NCI-H187 treated with DMSO at 0.1 percent for 48 hours (cell line): ENCODE data around the gene HSFX4.
"Not testable (repeated sequence)": the region's sequence is repeated elsewhere in the genome, so short reads cannot be mapped to it uniquely, and the experiment has no call there.

Source experiments
- DNase-seq: peaks from one replicate; lab custom pipeline; 2025; lab: John Stamatoyannopoulos, UW

The HSFX4 gene, protein sequence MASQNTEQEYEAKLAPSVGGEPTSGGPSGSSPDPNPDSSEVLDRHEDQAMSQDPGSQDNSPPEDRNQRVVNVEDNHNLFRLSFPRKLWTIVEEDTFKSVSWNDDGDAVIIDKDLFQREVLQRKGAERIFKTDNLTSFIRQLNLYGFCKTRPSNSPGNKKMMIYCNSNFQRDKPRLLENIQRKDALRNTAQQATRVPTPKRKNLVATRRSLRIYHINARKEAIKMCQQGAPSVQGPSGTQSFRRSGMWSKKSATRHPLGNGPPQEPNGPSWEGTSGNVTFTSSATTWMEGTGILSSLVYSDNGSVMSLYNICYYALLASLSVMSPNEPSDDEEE

GRCh38 chrX:149929400-149929799 lies at the start of gene HSFX4:
Gene HSFX4 (plus strand): TSS chrX:149929573. CDS start chrX:149929645, 72 bp downstream.
- DNase-seq = not testable (repeated sequence)

DNA sequence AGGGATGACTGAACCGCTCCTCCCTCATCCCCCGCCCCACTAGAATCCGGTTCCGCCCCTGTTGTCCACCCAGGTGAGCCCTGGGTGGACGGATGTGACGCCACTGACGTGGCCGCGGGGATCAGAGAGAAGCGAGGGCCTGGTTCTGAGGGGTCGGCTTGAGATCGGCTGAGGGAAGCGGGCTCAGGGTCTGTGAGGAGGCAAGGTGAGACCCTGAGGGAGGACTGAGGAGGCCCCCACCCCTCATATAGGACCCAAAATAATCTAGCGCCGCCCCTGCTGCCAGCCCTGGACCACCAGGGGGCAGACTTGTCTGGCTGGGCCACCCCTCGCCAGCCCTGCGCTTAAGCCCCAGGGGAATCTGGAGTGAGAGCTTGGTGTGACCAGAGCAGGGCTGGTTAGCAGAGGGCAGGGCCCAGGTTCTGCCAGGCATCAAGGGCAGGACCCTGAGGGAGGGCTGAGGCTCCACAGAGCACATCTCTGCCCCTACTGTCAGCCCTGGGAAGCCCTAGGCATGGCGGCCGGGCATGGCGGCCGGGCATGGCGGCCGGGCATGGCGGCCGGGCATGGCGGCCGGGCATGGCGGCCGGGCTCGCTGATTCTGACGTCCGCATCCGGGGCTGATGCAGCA lies 48.2 kb upstream of the HSFX4 start, which contains the start of gene MAGEA8:
MAGEA8 (plus strand) TSS at position 103 of the 631 bp plus-strand sequence. CDS start 3,090 bp downstream, outside the sequence.
- no peak for DNase-seq

GRCh38 chrX:149890828-149891227 lies 38.5 kb upstream of the HSFX4 start:
- not testable (repeated sequence) for DNase-seq

DNA sequence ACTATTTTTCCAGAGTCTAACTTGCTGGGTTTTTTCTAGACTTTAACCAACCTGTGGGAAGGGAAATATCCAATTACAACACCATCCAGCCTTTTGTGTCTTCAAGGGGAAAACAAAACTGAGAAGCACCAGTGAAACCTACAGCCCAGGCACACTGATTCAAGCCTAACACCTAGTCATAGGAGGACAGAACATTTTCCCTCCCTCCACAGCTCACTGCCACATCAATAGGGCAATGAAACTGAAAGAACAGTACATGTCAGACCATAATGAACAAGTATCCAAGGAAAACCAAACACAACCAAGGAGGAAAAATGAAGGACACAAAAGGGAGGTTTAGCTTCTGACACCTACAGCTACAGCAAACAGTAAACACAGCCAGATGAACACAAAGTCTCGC lies 30.8 kb upstream of the HSFX4 start:
- DNase-seq = no peak

DNA sequence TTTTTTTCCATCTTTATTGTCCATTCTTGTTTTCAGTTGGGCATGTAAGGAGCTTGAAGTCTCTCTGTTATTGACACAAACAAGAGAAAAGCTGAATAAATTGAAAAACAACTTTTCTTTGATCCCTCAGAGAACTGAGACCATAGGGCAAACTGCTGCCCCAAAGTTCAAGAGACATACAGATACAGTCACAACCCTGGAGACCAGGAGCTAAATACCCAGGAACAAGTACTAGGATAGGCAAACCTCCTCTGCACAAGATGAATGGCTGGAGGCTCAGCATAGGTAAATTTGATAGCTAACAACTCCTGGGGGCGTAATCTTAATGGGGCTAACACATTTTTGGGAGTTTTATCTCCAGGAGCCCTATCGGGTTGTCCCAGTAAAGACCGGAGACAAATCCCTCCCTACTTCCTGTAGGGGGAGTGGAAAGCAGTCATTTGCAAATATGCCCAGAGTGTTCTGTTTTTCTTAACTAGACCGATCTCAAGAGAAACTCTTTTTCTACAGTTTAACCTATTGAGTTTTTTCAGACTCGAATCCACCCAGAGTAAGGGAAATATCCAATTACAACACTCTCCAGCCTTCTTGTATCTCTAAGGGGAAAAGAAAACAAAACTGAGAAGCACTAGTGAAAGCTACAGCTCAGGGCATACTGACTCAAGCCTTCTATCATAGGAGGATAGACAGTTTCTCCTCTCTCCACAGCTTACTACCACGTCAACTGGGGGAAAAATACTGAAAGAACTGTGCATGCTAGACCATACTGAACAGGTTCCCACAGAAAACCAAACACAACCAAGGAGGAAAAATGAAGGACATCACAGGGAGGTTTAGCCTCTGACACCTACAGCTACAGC lies 25.3 kb upstream of the HSFX4 start:
- no peak for DNase-seq

DNA sequence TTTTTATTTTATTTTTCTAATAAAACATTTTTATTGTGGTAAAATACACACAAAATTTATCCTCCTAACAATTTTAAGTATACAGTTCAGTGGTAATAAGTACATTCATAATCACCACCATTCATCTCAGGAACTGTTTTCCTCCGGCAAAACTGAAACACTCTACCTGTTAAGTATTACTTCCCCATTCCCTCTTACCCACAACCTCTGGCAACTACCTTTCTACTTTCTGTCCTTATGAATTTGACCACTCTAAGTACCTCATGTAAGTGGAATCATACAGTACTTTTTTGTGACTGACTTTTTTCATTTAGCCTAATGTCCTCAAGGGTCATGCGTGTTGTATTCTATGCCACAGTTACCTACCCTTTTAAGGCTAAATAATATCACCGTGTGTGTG lies 21.1 kb upstream of the HSFX4 start:
- DNase-seq = no peak

DNA sequence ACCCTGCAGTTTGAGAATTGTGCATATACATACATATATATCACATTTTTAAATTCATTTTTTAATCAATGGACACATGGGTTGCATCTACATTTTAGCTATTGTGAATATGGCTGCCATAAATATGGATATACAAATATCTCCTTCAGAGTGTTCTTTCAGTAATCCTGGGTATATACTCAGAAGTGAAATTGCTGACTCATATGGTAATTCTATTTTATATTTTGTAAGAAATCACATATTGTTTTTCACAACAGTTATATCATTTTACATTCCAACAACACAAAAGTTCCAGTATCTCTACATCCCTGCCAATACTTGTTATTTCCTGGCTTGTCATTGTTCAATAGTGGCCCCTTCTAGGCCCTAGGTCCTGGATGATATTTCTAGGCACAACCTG lies 20.6 kb upstream of the HSFX4 start:
- no peak for DNase-seq

DNA sequence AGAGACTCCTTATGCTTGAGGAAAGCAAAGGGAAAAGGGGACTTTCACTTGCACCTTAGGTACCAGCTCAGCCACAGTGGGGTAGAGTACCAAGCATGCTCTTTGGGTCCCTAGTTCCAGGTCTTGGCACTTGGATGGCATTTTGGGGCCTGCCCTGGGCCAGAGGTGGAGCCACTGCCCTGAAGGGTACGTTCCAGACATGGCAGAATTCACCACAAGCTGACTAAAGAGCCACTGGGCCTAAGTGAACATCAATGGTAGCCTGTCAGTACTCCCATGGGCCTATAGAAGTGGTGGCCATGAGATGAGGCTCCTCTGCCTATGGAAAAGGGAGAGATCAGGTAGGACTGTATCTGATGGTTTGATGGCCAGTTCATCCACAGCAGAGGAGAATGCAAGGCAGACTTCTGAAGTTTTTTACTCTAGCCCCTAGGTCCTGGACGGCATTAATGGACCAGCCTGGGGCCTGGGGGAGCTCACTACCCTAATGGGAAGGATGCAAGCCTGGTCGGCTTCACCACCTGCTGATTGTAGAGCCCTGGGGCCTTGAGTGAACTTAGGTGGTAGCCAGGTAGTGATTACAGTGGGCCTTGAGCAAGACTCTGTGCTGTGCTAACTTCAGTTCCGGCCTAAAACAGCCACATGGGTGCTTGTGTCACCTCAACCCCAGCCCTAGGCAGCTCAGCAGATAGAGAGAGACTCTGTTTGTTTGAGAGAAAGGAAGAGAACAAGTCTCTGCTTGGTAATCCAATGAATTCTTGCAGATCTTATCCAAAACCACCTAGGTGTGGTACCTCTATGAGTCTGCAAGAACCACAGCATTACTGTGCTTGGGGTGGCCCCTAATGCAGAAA lies 19.8 kb upstream of the HSFX4 start:
- no peak for DNase-seq

DNA sequence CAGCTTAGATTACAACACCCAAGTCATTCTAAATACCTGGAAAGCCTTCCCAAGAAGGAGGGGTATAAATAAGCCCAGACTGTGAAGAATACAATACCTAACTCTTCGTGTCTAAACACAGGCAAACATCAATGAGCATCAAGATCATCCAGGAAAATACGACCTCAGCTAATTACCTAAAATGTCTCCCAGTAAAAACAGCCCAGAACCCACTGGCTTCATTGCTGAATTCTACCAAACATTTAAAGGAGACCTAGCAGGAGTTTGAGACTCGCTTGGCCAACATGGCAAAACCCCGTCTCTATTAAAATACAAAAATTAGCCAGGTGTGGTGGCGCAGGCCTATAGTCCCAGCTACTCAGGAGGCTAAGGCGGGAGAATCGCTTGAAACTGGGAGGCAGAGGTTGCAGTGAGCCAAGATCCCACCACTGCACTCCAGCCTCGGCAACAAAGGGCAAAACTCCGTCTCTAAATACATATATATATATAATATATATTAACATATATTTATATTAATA lies 19.1 kb upstream of the HSFX4 start:
- DNase-seq = no peak

GRCh38 chrX:149916745-149917392 lies 12.5 kb upstream of the HSFX4 start:
- no peak for DNase-seq

DNA sequence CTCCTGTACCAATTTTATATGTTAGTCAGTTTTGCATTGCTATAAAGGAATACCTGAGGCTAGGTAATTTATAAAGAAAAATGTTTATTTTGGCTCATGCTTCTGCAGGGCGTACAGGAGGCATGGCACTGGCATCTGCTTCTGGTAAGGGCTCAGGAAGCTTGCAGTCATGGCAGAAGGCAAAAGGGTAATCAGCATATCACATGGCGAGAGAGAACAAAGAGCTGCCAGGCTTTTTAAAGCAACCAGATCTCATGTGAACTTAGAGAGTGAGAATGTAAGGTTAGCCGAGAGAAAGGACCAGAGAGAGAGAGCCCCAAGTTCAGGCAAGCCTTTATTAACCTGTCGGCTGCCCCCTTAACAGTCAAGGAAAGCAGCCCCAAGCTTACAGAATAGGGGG lies 5.5 kb upstream of the HSFX4 start:
- DNase-seq = not testable (repeated sequence)

- DNase-seq = not testable (repeated sequence)
These were observed 4.9 kb upstream of the HSFX4 start for GRCh38 chrX:149924434-149924833.

DNA sequence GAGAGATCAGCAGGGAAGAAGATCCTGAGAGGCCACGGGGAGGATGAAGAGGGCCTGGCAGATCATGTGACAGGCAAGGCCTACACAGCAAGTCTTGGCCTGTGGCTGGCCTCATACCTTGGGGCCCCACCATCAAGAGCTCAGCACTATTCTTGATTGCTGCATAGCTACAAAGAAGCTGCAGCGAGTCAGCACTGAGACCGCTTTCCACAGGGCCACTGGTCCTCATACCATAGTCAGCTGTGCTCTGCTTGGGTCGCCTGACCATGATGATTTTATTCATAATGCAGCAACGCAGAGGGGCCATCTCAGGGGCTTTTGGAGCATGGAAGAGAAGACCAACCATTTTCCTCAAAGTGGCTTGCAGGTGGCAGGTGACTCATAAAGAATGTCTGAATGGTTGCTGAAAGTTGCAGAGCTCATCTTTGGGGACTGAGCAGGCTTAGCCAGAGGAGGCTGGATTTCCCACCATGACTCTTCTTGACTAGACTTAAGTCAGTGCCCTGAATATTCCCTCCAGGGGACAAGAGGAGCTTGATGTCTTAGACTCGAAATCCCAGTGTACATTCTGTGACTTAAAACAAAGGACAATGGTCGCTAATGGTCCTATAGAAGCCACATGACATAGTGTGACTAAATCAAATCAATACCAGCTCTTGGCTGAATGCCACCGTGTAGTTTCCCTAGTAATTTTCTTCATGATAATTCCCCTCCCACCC lies 2.0 kb upstream of the HSFX4 start:
- DNase-seq = not testable (repeated sequence)

DNA sequence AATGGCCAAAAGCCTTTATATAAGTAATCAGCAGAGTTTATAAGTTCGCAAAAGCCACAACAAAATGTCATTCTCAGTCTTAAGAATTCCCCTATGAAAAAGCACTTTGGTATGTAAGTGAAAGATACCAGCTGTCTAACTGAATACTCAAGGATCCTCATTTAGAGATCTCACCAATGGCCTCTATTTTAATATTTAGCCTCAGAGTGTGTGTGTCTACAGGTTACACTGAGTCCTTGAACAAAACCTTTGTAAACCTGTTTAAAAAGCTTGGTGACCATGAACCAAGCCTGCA lies 1.5 kb upstream of the HSFX4 start:
- not testable (repeated sequence) for DNase-seq

GRCh38 chrX:149928635-149929034 lies 738 bp upstream of the HSFX4 start:
- not testable (repeated sequence) for DNase-seq

DNA sequence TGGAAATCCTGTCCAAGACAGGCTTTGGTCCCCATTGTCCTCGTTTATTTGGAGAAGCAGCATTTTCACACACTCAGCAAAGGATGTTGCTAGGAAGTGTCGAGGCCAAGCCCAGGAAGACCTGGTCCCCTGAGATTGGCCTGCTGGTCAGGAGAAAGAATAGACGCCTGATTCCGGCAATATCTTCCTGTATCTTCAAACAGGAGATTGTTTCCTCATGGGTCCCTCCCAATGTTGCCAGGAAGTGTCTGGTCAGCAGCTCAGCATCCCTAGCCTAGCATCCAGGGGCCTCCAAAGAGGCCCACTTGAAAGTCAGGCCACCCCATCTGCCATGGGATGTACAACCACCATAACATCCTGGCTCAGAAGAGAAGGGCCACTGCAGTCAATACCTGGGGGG lies 2.0 kb downstream of the HSFX4 start:
- not testable (repeated sequence) for DNase-seq

GRCh38 chrX:149932150-149932549 lies 2.8 kb downstream of the HSFX4 start:
- not testable (repeated sequence) for DNase-seq

- not testable (repeated sequence) for DNase-seq
These were observed 3.6 kb downstream of the HSFX4 start for GRCh38 chrX:149932970-149933369.

DNA sequence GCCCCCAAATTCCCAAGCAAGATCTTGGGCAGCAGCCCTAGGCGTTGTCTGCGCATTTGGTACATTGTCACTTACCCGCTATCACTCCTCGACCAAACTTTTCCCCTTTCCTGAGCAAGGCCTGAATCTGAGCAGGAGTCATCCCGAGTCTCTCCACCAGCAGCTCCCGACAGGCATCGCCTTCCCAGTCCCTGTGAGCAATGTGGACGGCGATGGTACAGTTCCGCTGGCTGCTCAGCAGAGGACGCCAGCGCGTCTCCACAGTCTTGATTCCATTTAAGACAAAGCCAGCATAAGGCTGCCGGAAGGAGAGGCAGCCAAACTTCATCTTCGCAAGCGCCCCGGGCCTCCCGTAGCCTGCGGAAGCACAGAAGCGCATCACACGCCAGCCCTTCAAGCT lies 4.2 kb downstream of the HSFX4 start:
- not testable (repeated sequence) for DNase-seq

DNA sequence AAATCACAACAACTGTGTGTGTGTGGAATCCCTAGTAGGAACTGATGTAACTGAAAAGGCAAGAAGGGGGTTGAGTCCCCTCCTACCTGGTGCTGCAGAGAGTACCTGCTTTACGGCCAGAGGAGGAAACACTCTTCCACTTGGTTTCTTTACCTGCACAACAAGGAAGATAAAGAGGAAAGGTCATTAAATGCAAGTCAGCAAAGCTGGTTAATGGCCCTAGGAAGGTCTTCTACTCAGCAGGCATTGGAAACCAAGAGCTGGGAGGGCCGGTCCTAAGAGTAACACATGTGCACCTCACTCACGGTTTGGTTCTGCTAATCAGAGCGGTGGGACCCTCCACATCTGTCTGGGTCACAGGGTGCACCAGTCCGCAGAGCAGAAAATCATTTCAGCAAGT lies 8.0 kb downstream of the HSFX4 start:
- not testable (repeated sequence) for DNase-seq
